SKM-1 treated with dmso at 0.1 percent for 144 hours (cell line): Measurements from ENCODE around the gene NDEL1.

Experiments
- DNase-seq: peaks from one replicate; lab custom pipeline; 2025; ENCODE audit not compliant: unreplicated experiment; lab: John Stamatoyannopoulos, UW

Gene NDEL1

DNA sequence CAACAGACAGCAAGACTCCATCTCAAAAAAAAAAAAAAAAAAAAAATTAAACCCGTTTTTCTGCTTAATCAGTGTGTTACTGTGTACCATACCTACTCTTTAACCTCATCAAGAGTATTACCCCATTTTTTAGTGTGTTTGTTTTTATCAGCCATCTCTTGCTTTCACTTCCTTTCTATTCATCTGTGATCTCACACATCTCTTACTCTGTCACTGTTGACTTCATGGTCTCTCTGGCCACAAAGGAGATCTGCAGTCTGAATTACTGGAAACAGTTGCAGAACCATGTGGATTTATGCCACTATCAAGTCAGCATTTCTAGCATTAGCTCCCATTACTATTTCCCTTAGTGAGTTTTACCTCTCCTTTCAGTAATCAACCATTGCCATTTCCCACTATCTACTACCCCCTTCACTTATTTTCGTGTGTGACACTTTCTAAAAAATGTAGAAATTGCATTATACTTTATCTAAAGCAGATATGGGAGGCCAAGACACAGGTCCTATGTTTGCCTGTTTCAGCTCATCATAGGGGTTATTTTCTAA is 20.1 kb downstream of the NDEL1 start:
- no peak for DNase-seq

DNA sequence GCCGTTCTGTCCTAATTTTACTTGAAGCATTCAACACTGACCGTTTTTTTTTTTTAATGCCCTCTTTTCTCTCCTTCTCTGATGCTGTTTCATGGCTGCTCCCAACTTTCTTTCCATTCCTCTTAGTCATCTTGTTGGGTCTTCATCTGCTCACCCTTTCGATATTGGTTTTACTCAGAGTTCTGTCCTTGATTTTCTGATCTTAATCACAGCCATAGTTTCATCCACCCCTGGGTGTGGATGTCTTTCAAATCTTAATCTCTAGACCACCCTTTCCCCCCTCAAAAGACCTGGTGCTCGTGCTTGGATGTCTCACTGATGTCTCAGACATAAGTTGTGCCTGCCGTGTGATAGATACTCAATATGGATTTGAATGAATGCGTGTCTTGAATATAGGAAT is 22.4 kb downstream of the NDEL1 start:
- no peak for DNase-seq

DNA sequence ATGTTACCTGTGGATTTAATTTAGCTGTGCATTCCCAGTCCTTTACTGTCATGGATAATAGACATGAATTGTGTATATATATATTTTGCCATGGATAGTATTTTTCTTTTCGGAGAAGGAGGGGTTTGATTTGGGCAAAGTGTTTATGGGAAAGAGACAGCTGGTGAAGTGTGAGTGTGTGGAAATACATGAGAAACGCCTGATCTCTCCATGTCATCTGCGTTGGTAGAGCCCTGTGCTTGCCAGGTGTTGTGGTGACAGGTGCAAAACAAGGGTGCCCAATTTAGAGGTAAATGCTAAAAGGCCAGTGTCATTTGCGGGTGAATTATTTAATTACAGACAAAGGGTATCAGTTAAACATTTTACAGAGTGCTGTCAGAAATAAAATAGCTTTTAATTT is 23.4 kb downstream of the NDEL1 start:
- no peak for DNase-seq

DNA sequence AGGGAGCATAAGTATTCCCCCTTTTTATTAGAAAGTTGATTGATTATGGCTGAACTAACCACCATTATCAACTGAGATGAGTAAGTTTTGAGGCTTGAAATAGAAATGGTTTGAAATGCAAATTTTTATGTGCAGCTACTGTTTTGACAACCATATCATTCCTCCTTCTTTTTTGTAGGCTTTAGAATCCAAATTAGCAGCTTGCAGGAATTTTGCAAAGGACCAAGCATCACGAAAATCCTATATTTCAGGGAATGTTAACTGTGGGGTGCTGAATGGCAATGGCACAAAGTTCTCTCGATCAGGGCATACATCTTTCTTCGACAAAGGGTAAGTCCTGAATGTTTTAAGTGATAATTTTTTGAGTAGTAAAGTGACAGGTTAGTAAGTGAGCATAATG is 24.1 kb downstream of the NDEL1 start:
- no peak for DNase-seq

DNA sequence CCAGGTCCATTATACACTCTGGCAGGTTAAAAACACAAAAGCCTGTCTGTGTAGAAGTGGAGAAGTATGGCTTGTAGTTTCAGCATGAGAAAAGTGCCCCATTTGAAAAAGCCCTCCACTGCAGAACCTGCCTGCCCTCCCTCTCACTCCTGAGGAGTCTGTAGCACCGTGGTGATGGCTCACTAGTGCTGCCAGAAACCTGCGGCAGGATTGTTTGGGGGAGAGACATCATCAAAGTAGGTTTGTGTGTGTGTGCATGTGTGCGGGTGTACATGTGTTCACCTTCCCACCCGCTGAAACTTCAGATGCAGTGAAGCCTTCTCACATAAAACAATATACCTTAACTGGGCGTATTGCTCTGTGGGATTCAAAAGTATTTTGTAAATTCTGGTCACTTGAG is 26.9 kb downstream of the NDEL1 start:
- no peak for DNase-seq

DNA sequence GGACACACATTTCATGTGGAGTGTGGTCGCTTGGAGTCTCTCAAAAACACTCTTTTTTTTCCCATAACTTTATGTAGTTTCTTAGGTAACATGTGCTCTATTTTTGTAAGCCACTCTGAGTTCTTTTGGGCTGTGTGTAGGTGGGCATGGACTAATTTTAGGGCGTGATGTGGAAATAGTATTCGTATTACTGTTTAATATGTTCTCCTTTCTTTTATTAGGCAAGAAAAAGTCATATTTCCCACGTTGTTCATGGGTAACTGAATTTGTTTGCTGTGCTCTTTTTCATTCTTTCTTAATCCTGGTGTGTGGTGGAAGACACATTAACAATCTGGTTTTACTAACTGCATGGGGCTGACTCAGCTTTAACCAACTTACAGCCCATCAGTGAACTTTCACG is 27.4 kb downstream of the NDEL1 start:
- no peak for DNase-seq

DNA sequence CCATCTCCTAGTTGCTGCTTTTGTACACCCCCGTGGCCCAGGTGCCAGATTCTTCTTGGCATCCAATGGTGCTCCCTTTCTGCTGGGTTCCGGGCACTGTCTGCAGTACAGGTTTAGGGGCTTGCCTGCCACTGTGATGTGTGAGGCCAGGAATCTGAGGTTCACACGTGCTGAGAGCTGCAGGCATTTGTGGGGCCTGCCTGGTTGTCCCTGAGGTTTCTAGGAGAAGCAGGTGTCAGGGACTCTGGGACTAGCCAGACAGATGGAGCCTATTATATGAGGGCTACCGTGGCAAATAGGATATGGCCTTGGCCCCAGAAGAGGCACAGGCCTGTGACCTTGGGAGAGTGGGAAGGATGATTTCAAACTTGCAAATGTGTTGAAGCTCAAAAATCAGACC is 29.3 kb downstream of the NDEL1 start:
- DNase-seq: no peak

DNA sequence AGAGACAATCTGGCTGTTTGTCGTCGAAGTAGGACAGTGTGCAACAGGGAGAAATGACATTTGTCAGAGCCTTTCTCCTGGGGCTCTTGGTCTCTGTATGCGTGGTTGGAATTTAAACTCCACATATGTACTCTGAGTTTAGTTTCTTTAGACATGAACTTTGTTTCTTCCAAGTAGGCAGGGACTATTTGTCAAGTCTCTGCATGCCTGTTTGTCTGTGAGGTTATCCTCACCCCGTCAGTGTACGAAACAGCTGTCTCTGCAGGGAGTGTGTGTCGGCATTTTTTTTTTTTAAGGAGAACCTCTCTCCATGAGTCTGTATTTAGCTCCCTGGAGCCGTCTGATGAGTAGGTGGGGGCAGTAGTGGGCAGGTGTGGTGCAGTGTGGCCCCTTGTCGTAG is 29.7 kb downstream of the NDEL1 start:
- DNase-seq: no peak

DNA sequence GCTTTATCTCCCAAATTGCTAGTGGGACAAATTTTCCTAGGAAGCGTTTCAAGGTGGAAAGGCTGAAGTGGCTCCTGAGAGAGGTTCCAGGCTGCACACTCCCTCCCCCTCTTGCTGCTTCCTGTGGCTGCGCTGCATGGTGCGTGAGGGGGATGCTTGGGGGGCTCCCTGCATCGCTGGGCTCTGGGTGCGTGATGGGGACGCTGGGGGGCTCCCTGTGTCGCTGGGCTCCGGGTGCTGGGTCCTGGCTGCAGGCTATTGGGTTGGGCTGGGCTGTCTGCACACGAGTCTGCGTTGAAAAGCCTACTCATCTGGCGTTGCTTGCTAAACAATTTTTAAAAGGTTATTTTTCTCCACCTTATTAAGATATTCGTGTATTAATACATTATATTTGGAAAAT is 30.1 kb downstream of the NDEL1 start:
- DNase-seq: no peak

DNA sequence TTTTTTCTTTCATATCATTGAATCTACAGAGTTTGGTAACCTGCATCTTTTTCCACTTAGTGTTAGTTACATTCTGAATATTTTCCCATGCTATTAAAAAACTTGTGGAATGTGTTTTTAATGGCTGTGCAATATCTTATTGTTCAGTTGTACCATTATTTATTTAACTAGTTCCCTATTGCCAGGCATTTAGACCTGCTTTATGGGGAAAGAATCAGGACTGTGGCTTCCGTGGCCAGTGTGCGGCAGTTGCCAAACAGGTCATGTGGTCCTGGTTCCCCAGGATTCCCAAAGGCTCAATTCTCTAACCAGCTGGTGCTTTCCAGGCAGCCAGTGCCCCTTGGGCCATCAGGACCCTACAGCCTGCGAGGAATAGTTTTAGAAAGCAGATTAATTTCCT is 30.8 kb downstream of the NDEL1 start:
- DNase-seq: no peak

DNA sequence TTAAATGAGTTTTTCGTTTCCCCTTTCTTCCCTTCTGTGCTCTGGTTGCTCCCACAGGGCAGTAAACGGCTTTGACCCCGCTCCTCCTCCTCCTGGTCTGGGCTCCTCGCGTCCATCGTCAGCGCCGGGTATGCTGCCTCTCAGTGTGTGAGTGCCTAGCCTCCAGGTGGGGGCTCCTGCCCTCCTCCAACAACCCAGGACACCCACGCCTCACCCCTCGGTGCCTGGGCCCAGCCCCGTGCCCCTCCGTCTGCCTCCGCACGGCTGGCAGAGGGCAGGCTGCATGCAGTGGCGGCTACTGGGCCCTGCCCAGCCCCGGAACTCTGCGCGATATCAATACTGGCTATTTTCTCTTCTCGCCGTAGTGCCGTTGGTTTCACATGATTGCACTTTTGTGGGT is 31.2 kb downstream of the NDEL1 start:
- no peak for DNase-seq

DNA sequence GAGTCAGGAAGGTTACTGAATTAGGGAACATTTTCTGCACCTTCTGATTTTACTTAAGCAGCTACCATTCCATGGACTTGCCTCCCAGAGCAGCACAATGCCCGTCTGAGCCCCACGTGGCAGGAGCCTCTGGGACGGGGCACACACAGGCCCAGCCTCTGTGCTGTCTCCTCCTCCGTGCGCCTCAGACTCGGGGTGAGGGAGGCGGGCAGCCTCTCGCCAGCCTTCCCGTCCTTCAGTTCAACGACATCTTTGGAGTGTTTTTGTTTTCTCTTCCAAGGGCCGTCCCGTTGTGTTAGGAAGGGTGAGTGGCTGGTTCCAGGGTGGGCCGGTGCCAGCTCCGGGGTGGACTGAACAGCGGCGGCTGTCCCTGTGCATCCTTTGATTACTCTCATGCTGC is 31.8 kb downstream of the NDEL1 start:
- no peak for DNase-seq

DNA sequence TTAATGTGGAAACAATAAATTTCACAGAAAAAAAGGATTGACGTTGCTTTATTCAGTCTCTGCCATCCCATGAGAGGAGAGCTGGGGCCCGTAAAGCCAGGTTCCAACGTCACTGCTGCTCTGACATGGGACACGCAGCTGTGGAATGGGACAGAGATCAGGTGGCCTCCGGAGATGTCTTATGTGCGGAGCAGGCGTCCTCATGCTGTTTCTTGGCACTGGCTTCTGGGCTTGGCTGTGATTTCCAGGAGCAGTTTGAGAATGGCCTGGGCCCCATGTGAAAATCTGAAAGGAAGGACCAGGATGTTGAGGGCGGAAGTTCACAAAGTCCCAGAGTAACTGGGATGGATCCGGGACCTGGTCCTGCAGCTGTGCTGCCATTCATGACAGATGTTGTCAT is 32.4 kb downstream of the NDEL1 start:
- DNase-seq: no peak

DNA sequence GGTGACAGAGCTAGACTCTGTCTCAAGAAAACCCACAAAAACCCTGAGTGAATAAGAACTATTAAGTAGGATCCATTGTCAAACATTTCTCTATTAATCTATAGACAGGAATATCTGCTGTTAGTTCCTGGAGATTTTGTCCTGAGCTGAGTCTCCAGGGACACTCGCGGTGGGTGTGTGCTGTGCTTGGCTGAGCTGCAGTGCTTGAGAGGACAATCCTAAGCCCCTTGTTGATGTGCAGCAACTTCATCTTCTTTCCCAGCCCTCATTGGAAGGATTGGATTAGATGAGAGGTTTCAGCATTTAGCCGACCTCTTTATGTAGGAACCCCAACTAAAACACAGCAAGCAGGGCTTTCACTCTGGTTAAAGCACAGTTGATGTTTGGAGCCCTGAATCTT is 33.3 kb downstream of the NDEL1 start:
- no peak for DNase-seq

DNA sequence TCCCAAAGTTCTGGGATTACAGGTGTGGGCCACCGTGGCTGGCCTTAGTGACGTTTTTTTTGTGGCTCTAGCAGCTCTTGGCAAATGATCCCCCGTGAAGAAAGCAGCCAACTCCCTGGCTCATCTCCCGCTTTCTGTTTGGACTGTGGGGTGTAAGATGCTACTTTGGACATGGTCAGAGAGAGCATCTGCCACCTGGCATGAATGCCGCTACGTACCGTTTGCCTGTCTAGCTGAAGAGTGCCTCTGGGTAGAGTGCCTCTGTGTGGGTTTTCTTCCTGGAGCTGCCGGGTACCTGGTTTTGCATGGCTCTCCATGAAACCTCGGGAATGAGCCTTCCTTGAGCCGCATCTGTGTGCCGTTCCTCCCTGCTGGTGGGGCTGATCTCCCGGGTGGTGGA is 34.3 kb downstream of the NDEL1 start:
- no peak for DNase-seq

DNA sequence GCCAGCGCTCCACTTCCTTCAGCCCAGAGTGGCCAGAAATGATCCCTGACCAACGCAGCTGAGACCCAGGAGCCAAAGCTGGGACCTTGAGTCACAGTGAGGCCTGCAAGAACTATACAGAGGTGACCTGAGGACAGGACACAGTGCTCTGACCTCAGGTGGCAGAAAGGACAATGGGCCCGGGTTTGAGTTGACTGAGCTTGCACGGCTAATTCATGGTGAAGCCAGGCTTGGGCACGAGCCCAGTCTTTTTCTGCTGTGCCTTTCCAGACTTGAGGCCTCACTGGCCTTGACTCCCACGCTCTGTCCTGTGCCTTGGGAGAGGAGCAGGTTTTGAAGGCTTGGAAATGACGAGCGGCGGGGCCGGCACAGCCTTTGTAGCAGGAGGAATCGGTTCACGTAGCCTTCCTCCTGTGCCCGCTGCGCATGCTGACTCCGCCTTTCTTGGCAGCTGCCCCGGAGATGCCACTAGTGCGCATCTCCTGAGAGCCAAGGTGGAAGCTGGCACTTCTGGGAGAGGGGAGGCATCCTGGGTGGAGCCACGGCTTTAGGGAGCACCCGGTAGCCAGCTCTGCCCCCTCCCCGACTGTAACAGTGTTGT is 34.9 kb downstream of the NDEL1 start:
- DNase-seq: no peak

DNA sequence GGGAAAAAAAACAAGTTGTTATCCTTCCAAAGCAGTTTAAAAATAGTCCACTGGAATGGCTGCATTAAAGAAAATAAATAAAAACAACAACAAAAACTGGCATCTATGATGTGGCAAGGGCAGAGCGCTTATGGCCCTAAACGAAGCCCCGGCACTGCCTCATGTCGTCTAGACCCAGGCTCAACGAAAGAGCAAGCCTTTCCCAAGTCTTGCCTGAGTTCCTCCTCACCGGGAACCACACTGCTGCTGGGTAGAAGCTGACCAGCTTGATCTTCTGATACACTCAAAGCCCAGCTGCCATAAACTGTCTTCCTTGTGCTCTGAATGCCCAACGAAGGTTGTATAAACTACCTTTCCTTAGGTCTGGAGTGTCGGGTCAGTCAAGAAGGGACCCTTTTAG is 37.0 kb downstream of the NDEL1 start:
- no peak for DNase-seq

DNA sequence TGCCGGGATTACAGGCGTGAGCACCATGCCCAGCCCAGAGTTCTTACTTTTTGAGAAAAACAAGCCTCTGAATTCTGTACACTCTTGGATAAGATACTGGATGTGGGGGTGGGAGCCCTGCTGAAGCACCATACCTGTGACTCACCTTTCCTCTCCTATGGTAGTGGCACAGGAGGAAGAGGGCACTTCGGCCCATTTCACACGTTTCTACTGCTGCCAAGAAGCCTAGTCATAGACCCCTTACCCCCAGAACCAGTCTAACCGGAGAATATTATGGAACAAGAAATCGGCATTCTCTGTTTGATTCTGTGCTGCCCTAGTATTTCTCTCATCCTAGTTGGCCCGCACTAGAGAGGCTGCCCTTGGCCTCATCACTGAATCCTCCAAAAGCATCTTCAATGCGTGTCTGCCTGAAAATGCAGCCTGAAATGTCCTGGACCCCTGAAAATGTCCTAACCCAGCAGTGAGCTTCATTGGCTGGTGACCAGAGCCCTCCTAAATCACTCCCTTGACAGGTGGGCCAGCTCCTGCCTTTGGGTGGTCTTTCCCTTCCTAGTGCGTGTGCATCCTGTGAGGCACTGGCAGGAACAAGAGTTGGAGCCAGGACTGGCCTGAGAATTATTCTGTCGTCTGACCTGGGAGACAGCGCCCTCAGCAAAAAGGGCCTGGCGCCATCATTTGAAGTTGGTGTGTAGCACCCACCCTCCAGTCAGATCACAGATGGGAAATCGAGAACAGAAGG is 37.9 kb downstream of the NDEL1 start:
- no peak for DNase-seq

DNA sequence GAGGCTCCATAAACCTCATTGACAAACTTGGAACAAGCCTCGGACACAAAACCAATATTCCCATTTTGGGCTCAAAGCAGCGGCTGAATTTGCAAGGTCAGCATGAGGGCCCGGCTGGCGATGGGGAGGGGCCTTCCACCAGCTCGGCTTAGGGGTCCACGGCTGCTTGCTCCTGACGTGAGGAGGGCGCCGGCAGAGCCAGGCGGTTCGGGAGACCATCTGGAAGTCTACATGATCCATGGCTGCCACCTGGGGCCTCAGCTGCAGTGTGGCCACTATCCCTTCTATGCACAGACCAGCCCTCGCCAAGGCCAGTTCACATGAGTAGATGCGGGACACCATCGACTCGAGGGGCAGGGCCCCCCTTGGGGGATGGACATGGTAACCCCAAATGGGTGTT is 39.1 kb downstream of the NDEL1 start:
- no peak for DNase-seq

DNA sequence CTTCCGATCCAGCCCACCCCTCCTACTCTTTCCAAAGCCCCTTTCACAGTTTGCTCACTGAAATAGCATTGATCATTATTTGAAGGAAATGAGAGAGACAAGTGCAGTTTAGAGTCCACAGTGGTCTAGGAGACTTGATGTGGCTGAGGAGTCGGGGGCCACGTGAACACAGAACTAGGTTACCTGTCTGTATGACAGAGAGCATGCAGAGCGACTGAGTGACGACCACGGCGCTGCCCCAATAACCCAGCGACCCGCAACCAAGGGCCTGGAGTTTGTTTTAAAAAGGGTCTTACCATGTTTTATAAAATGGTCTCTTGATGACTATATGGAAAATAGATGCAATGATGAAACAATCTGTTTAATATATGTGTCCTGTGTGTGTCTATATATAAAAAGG is 39.5 kb downstream of the NDEL1 start:
- no peak for DNase-seq

DNA sequence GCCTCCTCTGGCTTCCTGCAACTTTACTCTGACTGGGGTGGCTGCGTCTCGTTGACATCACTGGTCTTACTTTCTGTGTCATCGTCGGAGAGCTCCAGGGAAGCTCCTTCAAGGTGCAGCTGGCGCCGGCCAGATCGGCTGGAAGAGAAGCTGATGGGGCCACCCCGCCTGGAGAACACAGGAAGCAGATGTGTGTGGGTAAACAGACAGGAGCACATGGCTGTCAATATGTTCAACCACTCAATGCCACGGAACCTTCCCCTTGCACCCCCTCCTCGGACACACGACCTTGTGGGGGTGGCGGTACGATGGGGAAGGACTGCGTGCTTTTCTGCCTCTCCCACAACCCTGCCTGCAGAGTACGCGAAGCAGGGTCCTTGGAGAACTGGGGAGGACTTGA is 40.1 kb downstream of the NDEL1 start:
- DNase-seq: no peak

DNA sequence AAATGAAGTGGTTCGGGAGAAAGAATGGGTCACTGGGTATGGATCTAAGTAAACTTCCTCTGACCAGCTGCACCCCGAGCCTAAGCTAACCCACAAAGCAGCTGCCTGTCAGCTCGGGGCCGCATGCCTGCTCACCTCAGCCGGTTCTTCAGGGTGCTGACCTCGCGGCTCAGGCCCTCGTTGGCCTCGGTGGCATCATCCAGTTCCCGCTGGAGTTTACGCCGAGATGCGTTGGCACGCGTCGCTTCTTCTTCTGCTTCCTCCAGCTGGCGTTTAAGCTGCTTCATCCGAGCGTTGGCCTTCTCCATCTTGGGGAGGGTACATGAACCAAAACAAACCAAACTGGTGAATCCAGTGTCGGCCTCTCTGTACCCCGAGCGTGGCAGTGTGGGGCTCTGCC is 41.1 kb downstream of the NDEL1 start:
- DNase-seq: no peak

DNA sequence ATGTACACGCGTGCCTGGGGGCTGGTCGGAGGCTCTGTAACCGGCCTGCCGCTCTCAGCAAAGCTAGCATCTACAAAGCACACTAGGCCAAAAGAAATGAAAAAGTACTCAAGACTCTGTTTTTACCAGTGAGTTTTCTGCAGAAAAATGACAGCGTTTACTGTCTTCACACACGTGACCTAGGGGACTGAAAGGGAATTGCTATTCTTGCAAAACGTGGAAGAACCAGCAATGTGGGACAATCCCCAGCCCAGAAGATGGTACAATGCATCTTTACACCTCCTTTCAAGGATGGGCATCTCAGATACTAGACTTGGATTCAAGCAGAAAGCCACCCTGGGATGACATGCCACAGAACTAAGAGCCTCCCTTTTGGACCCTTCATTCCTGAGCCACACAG is 41.5 kb downstream of the NDEL1 start:
- DNase-seq: no peak
